ENCODE results near the gene CLDN24. TPM values are rescaled to one million over a fixed set of nuclear protein-coding genes. Genes with fewer than 3 reads are reported as not detected.

CLDN24 gene
- total RNA-seq, 1 donor from 2014 or later, result not detected

GRCh38 chr4:183337833-183338232 is 15.6 kb upstream of the CLDN24 start:
- intact Hi-C loops (cut with DNase I), result no loop called here
- no peak for TF ChIP-seq CTCF (IDR thresholded peaks at IDR 0.05)
- DNase-seq (peak; percentile 47), ATAC-seq (no peak)
- H3K4me3 ChIP-seq, result no peak overlapping the region
- no peak overlapping the region for H3K27ac ChIP-seq
- no peaks in the 10 kb centered on the region for H3K9me3 ChIP-seq
- no peaks in the 10 kb centered on the region for H3K27me3 ChIP-seq
- no peaks in the 10 kb centered on the region for H3K4me1 ChIP-seq
- H3K36me3 ChIP-seq, result no peaks in the 10 kb centered on the region

- intact Hi-C loops (cut with DNase I), result no loop called here
- Histone ChIP-seq H3K4me1 (no peaks in the 10 kb centered on the region), H3K36me3 (no peaks in the 10 kb centered on the region), H3K27ac (no peak overlapping the region), H3K4me3 (no peak overlapping the region), H3K9me3 (no peaks in the 10 kb centered on the region), H3K27me3 (no peaks in the 10 kb centered on the region)
- no peak for ATAC-seq
- DNase-seq, result no peak
- no peak for TF ChIP-seq CTCF (IDR thresholded peaks at IDR 0.05)
Measured at GRCh38 chr4:183337349-183337748, 15.1 kb upstream of the CLDN24 start.

- Histone ChIP-seq H3K27me3 (no peaks in the 10 kb centered on the region), H3K9me3 (no peaks in the 10 kb centered on the region), H3K4me3 (no peak overlapping the region), H3K36me3 (no peaks in the 10 kb centered on the region), H3K27ac (no peak overlapping the region), H3K4me1 (no peaks in the 10 kb centered on the region)
- intact Hi-C loops (cut with DNase I), result no loop called here
- TF ChIP-seq CTCF (IDR thresholded peaks at IDR 0.05), result no peak
- peak; percentile 30 for DNase-seq
- no peak for ATAC-seq
Measured at GRCh38 chr4:183335369-183335940, 13.2 kb upstream of the CLDN24 start.

- DNase-seq (no peak), ATAC-seq (no peak)
- Histone ChIP-seq H3K4me3 (no peak overlapping the region), H3K4me1 (no peaks in the 10 kb centered on the region), H3K36me3 (no peaks in the 10 kb centered on the region), H3K9me3 (no peaks in the 10 kb centered on the region), H3K27ac (no peak overlapping the region), H3K27me3 (no peaks in the 10 kb centered on the region)
- TF ChIP-seq CTCF (IDR thresholded peaks at IDR 0.05), result no peak
- intact Hi-C loops (cut with DNase I), result no loop called here
Measured at GRCh38 chr4:183333983-183334382, 11.8 kb upstream of the CLDN24 start.

GRCh38 chr4:183333202-183333601 is 11.0 kb upstream of the CLDN24 start:
- no peak overlapping the region for H3K27ac ChIP-seq
- DNase-seq, result no peak
- no peak for ATAC-seq
- no peaks in the 10 kb centered on the region for H3K4me1 ChIP-seq
- H3K4me3 ChIP-seq, result no peak overlapping the region
- TF ChIP-seq CTCF (IDR thresholded peaks at IDR 0.05), result no peak
- H3K27me3 ChIP-seq, result no peaks in the 10 kb centered on the region
- no peaks in the 10 kb centered on the region for H3K36me3 ChIP-seq
- intact Hi-C loops (cut with DNase I), result no loop called here
- no peaks in the 10 kb centered on the region for H3K9me3 ChIP-seq

GRCh38 chr4:183332447-183332846 is 10.2 kb upstream of the CLDN24 start:
- H3K27me3 ChIP-seq, result no peaks in the 10 kb centered on the region
- H3K4me1 ChIP-seq, result no peaks in the 10 kb centered on the region
- no peak overlapping the region for H3K27ac ChIP-seq
- no peaks in the 10 kb centered on the region for H3K36me3 ChIP-seq
- H3K4me3 ChIP-seq, result no peak overlapping the region
- TF ChIP-seq CTCF (IDR thresholded peaks at IDR 0.05), result no peak
- DNase-seq (no peak), ATAC-seq (no peak)
- no peaks in the 10 kb centered on the region for H3K9me3 ChIP-seq
- intact Hi-C loops (cut with DNase I), result no loop called here
